ENCODE data around the gene ZEB2. TPM values are rescaled to one million over a fixed set of nuclear protein-coding genes. Genes with fewer than 3 reads are reported as not detected.

ZEB2 gene
- total and polyA plus RNA-seq, 2 of the 13 experiments (the other 11 are each of a cell fraction or from before 2014, with no cell fraction given), result 0.07 TPM; not detected in 1

GRCh38 chr2:144419218-144419617 is 100.7 kb downstream of the ZEB2 start:
- no peaks in the 10 kb centered on the region for H3K36me3 ChIP-seq (replicated peaks in 1 of 2; ENCODE audit: control insufficient read depth in 1 of 2, insufficient read depth in 2 of 2, low read length in 2 of 2)
- CTCF ChIA-PET (ENCODE audit: low intra/inter-chr PET ratio, low total read pairs), result no interaction called here
- BruUV-seq (replicated peaks), result no TSS peak
- no peak overlapping the region for H3K27ac ChIP-seq (ENCODE audit: extremely low read length, insufficient read depth, low read length)
- FAIRE-seq (no peak), ATAC-seq (no peak), DNase-seq (ENCODE audit: low spot score) (no peak)
- H3K4me3 ChIP-seq (replicated peaks in 1 of 3; ENCODE audit: insufficient read depth in 1 of 3, low read depth in 2 of 3, low read length in 3 of 3), result no peak overlapping the region
- H3K4me2 ChIP-seq (ENCODE audit: low read depth, low read length), result no peak overlapping the region
- in situ Hi-C loops (cut with HindIII; ENCODE audit: extremely low pct_ligation_motif_present, low pct_unique_long_range_greater_than_20kb), result no loop called here
- no peak overlapping the region for H2AFZ ChIP-seq (ENCODE audit: low read length)
- no peak for TF ChIP-seq RCOR2 (CRISPR knock-in tag; IDR thresholded peaks at IDR 0.05)
- no peak for TF ChIP-seq ZBTB4 (CRISPR knock-in tag; IDR thresholded peaks at IDR 0.05; ENCODE audit: borderline replicate concordance)
- TF ChIP-seq ZSCAN22 (CRISPR knock-in tag; IDR thresholded peaks at IDR 0.05), result no peak
- no peak for TF ChIP-seq ATF3 (CRISPR knock-in tag; IDR thresholded peaks at IDR 0.05)
- no peak for TF ChIP-seq ZNF496 (CRISPR knock-in tag; IDR thresholded peaks at IDR 0.05; ENCODE audit: insufficient replicate concordance)
- H3K27me3 ChIP-seq (ENCODE audit: control insufficient read depth in 1 of 2, insufficient read depth in 2 of 2, low read length in 2 of 2), result no peaks in the 10 kb centered on the region
- H3K79me2 ChIP-seq (ENCODE audit: insufficient read depth, low read length), result no peaks in the 10 kb centered on the region
- H3K9me3 ChIP-seq (ENCODE audit: low read length), result no peaks in the 10 kb centered on the region
- intact Hi-C loops (cut with micrococcal nuclease; ENCODE audit: unreplicated experiment), result no loop called here
- no peaks in the 10 kb centered on the region for H4K20me1 ChIP-seq (ENCODE audit: insufficient read depth, low read length)
- POLR2A ChIA-PET, result no interaction called here
- no peaks in the 10 kb centered on the region for H3K4me1 ChIP-seq (ENCODE audit: insufficient read depth, low read length)
- no peak overlapping the region for H3K9ac ChIP-seq (ENCODE audit: insufficient read depth, low read depth, low read length)
- WGBS (ENCODE audit: low lambda C conversion rate), result 22% methylated on average over 3 of the region's 3 CpGs

- Histone ChIP-seq H4K20me1 (ENCODE audit: insufficient read depth, low read length) (no peaks in the 10 kb centered on the region), H3K4me2 (ENCODE audit: low read depth, low read length) (no peak overlapping the region), H3K27ac (ENCODE audit: extremely low read length, insufficient read depth, low read length) (no peak overlapping the region), H3K27me3 (ENCODE audit: control insufficient read depth in 1 of 2, insufficient read depth in 2 of 2, low read length in 2 of 2) (no peaks in the 10 kb centered on the region), H3K9me3 (ENCODE audit: low read length) (no peaks in the 10 kb centered on the region), H3K9ac (ENCODE audit: insufficient read depth, low read depth, low read length) (no peak overlapping the region), H3K4me3 (replicated peaks in 1 of 3; ENCODE audit: insufficient read depth in 1 of 3, low read depth in 2 of 3, low read length in 3 of 3) (no peak overlapping the region), H2AFZ (ENCODE audit: low read length) (no peak overlapping the region), H3K36me3 (replicated peaks in 1 of 2; ENCODE audit: control insufficient read depth in 1 of 2, insufficient read depth in 2 of 2, low read length in 2 of 2) (no peaks in the 10 kb centered on the region), H3K79me2 (ENCODE audit: insufficient read depth, low read length) (no peaks in the 10 kb centered on the region), H3K4me1 (ENCODE audit: insufficient read depth, low read length) (no peaks in the 10 kb centered on the region)
- no peak for DNase-seq (ENCODE audit: low spot score)
- POLR2A ChIA-PET, result no interaction called here
- intact Hi-C loops (cut with micrococcal nuclease; ENCODE audit: unreplicated experiment), result no loop called here
- no TSS peak for BruUV-seq (replicated peaks)
- in situ Hi-C loops (cut with HindIII; ENCODE audit: extremely low pct_ligation_motif_present, low pct_unique_long_range_greater_than_20kb), result no loop called here
- TF ChIP-seq MED8 (CRISPR knock-in tag; IDR thresholded peaks at IDR 0.05; ENCODE audit: insufficient replicate concordance), result no peak
- TF ChIP-seq CREB1 (IDR thresholded peaks at IDR 0.05), result peak; percentile 27; the same call in 1 of the 2 replicates
- no peak for TF ChIP-seq CREB1 (CRISPR knock-in tag; IDR thresholded peaks at IDR 0.05)
- no peak for ATAC-seq
- CTCF ChIA-PET (ENCODE audit: low intra/inter-chr PET ratio, low total read pairs), result no interaction called here
- FAIRE-seq, result no peak
- WGBS (ENCODE audit: low lambda C conversion rate), result 1% methylated on average over 4 of the region's 4 CpGs
Observed at GRCh38 chr2:144415386-144415785, 104.5 kb downstream of the ZEB2 start.

Measured in HepG2 (cell line).